ENCODE results near the gene AHCYL2. TPM values are rescaled to one million over a fixed set of nuclear protein-coding genes. Genes with fewer than 3 reads are reported as not detected.

AHCYL2 gene
- total RNA-seq, 2 experiments from 2014 or later, result 7.3 to 7.6 TPM

DNA sequence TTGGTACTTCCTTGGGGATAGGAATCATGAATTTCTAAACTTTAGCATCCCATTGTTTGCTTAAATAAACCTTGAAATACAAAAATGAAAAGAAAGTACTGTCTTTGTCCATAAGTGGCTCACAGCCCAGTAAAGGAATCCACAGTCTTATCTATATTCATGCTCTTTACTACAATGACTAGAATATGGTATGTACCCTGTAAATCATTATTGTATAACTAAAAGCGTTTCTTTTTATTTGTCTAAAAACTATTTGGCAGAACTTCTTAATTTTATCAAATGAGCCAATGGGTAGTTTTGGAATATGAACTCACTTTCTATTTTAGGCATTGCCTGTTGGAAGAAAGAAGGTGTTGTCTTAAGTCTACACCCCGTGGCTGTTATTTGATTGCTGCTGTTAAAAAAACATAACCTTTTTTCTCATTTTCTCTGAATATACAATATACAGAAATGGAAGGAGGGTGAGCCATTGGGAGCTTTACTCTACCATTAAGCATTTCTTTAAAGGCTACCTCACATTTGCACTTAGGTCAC is 197.0 kb downstream of the AHCYL2 start:
- H3K4me1 Mint-ChIP-seq (ENCODE audit: low read depth), result peaks cover 3% of the 10 kb centered on the region
- no peak for ATAC-seq
- H3K36me3 Mint-ChIP-seq (ENCODE audit: low read depth), result no peaks in the 10 kb centered on the region
- H3K9me3 Mint-ChIP-seq (ENCODE audit: insufficient read depth), result no peaks in the 10 kb centered on the region
- H3K27ac Mint-ChIP-seq, result no peak overlapping the region
- CTCF ChIA-PET, result interaction anchor here (1.3 kb wide), 1 partner anchor 79 kb away, joined by 3 read pairs; no protein-coding TSS in a partner anchor
- H3K4me3 Mint-ChIP-seq, result no peak overlapping the region
- POLR2A ChIA-PET, result no interaction called here
- no peak for DNase-seq
- no peaks in the 10 kb centered on the region for H3K27me3 Mint-ChIP-seq (ENCODE audit: low read depth)

DNA sequence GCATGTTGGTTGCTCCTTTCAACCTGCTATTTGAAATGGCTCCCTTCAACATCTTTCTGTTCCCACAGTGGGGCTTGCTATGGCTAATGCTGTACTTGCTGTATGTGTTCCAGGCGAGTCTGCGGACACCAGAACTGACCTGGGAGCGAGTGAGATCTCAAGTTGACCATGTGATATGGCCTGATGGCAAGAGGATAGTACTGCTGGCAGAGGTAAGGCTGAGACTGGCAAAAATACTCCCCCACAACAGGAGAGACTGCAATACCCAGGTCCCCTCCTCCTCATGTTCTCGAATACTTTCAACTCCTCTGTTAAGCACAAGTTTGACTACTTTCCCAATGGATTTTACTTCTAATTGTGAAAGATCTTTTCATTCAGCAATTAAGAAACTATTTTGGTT is 197.9 kb downstream of the AHCYL2 start:
- H3K9me3 Mint-ChIP-seq (ENCODE audit: insufficient read depth), result no peaks in the 10 kb centered on the region
- no peak overlapping the region for H3K27ac Mint-ChIP-seq
- ATAC-seq (no peak), DNase-seq (no peak)
- H3K27me3 Mint-ChIP-seq (ENCODE audit: low read depth), result no peaks in the 10 kb centered on the region
- no peak overlapping the region for H3K4me3 Mint-ChIP-seq
- peaks cover 4% of the 10 kb centered on the region for H3K4me1 Mint-ChIP-seq (ENCODE audit: low read depth)
- H3K36me3 Mint-ChIP-seq (ENCODE audit: low read depth), result peaks cover 3% of the 10 kb centered on the region
- POLR2A ChIA-PET, result interaction anchor here (1.2 kb wide), 1 partner anchor 16 kb away, joined by 5 read pairs; no protein-coding TSS in a partner anchor
- CTCF ChIA-PET, result interaction anchor here (1.0 kb wide), 1 partner anchor 55 kb away, joined by 4 read pairs; no protein-coding TSS in a partner anchor

DNA sequence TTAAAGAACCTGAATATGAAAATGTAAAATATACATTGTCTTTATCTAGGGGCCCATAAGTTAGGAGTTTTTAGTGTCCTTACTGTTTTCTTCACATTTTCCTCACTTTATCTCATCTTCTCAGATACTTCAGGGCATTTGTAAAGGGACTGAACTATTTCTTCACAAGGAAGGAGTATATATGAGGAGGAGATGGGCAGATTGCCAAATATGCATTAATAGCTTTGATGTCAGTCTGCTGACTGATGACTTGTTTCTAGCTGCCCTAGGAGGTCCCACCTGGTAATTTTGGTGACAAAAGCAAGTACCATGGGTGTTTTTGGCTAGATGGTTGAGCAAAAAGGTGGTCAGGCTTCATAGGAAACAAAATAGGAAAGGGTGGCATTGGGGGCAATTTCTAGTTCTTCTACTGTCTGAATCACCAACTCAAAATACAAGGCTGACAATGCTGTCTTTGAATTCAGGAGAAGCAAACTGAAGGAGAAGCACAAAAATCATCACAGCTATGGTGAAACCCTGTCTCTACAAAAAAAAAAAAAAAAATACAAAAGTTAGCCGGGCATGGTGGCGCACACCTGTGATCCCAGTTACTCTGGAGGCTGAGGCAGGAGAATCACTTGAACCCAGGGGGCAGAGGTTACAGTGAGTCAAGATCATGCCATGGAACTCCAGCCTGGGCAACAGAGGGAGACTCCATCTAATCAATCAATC is 199.0 kb downstream of the AHCYL2 start:
- Mint-ChIP-seq H3K4me3 (no peak overlapping the region), H3K36me3 (ENCODE audit: low read depth) (peaks cover 3% of the 10 kb centered on the region), H3K9me3 (ENCODE audit: insufficient read depth) (no peaks in the 10 kb centered on the region), H3K27me3 (ENCODE audit: low read depth) (no peaks in the 10 kb centered on the region), H3K4me1 (ENCODE audit: low read depth) (peaks cover 4% of the 10 kb centered on the region), H3K27ac (no peak overlapping the region)
- ChIA-PET CTCF (interaction anchor here (0.6 to 2.7 kb wide), 4 partner anchors 10 to 56 kb away, joined by 3 to 13 read pairs (median 4); partner anchors contain the start of gene STRIP2), POLR2A (no interaction called here)
- no peak for ATAC-seq
- DNase-seq, result no peak

DNA sequence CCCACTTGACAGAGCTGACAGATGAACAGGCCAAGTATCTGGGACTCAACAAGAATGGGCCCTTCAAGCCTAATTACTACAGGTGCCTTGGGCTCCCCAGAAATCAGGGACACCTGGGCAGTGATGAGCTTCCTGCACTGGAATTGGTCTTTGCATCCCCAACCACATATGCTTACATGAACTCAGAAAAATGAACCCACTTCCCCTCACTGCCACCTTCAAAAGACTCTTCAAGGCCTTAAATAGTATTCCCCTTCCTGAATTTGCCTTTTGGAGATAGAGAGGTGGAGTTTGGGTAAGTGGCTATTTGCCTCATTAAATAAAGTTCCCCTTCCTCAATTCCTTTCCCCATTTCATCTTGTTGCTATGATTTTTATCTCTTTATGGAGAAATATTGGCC is 201.7 kb downstream of the AHCYL2 start:
- CTCF ChIA-PET, result interaction anchor here (2.7 kb wide), 1 partner anchor 7 kb away, joined by 13 read pairs; the partner anchor contains the start of gene STRIP2
- Mint-ChIP-seq H3K27me3 (ENCODE audit: low read depth) (peaks cover 3% of the 10 kb centered on the region), H3K27ac (no peak overlapping the region), H3K36me3 (ENCODE audit: low read depth) (peaks cover 3% of the 10 kb centered on the region), H3K4me3 (no peak overlapping the region), H3K4me1 (ENCODE audit: low read depth) (peaks cover 4% of the 10 kb centered on the region), H3K9me3 (ENCODE audit: insufficient read depth) (no peaks in the 10 kb centered on the region)
- no peak for ATAC-seq
- POLR2A ChIA-PET, result interaction anchor here (0.6 kb wide), 2 partner anchors 48 to 1803 kb away, joined by 3 read pairs; no protein-coding TSS in a partner anchor
- no peak for DNase-seq

DNA sequence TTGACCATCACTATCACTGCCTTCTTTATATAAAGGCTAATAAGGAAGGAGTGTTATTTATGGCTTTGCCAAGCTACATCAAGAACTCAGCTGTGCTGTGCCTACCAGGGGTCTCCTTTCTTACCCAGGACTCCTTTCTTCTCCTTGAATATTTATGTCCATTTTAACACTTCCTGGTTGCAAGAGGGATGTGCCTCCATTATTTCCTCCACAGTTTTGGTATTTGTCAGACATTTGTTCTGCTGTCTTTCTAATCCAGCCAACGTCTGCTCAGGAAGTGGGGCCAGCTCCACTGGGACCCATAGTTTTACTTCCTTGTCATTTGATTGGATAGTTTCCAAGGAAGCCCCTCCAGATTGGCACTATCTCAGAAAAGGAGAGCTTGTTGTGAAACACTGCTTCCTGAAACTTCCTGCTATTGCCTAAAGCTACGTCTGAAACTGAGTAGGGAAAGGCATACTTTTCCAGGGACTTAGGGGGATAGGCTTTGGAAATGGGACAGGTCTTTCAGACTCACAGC is 202.8 kb downstream of the AHCYL2 start:
- ATAC-seq (no peak), DNase-seq (no peak)
- Mint-ChIP-seq H3K27ac (no peak overlapping the region), H3K27me3 (ENCODE audit: low read depth) (peaks cover 9% of the 10 kb centered on the region), H3K4me3 (no peak overlapping the region), H3K36me3 (ENCODE audit: low read depth) (peaks cover 3% of the 10 kb centered on the region), H3K4me1 (ENCODE audit: low read depth) (peaks cover 4% of the 10 kb centered on the region), H3K9me3 (ENCODE audit: insufficient read depth) (no peaks in the 10 kb centered on the region)
- CTCF ChIA-PET, result interaction anchor here (0.7 to 1.4 kb wide), 3 partner anchors 59 to 185 kb away, joined by 3 read pairs; no protein-coding TSS in a partner anchor
- POLR2A ChIA-PET, result no interaction called here

DNA sequence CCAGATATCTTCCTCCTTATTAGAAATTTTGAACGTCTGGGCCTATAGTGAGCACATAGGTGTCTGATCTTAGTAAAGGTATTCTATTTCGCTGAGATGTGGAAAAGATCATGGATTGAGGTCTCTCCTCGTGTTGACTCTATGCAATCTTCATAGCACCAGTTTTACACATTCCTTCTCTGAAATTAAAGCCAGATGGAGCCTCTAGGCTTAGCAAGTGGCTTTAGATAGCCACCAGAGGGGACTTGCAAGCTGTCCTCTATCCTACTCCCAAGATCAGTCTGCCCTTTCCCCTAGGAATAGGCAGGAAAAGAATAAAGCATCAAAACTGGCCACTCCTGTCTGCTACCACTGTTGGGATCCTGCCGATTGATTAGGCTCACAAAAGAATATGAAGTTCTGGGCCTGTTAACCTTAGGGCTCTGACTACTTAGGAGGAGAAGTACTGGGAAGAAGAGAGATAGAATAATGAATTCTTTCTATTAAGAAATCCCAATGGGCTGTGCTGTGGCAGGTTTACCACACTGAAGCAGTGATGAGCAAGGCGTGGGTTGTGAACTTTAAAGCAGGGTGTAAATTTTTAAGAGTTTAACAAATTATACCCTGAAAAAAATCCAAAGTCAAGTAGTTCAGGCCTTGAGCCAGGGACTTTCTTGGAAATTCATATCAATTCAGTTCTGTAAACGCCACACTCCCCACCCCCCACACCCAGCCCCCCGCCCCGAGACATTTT is 207.2 kb downstream of the AHCYL2 start:
- Mint-ChIP-seq H3K27me3 (ENCODE audit: low read depth) (peaks cover 28% of the 10 kb centered on the region), H3K9me3 (ENCODE audit: insufficient read depth) (no peaks in the 10 kb centered on the region)

DNA sequence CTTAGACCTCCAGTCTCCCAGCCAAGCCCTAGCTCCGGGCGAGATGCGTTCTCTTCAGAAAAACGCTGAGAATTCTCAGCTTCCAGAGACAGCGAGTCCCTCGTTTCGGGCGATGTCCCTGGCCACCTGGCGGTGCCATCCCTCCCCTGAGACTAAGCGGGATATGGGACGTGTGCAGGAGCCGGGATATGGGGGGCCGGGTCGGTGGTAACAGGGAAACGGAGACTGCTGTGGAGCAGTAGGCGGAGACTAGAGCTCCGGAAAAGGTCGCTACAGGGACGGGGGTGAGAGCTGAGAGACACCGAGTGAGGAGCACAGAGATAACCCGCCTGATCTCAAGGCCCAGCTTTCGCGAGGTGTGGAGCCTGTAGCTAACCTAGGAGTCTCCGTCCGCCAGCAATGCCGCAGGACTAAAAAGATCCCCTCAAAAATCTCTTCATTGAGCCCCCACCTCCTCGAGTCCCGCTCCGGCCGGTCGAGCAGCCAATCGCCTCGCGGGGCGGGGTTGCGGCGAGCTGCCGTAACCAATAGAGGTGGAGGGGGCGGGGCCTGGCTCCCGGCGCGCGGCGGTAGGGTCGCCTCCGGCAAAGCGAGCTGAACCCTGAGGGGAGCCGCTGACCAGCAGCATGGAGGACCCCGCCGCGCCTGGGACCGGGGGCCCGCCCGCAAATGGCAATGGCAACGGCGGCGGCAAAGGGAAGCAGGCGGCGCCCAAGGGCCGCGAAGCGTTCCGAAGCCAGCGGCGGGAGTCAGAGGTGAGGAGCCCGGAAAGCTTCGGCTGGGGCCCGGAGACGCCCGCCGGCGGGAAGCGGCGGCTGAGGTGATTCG is 209.2 kb downstream of the AHCYL2 start, which contains the start of gene STRIP2:
Gene STRIP2 (plus strand): TSS at position 586 of the 828 bp plus-strand sequence. CDS start 41 bp downstream, at position 627.
- CTCF ChIA-PET, result interaction anchor here (0.9 to 4.7 kb wide), 23 partner anchors 8 to 577 kb away, joined by 3 to 48 read pairs (median 4); no protein-coding TSS in a partner anchor
- POLR2A ChIA-PET, result interaction anchor here (0.9 kb wide), 2 partner anchors 66 to 171 kb away, joined by 3 read pairs; no protein-coding TSS in a partner anchor
- DNase-seq (peak; percentile 93), ATAC-seq (peak; percentile 97)
- peak within 1 kb of the TSS; percentile 88 for H3K4me3 Mint-ChIP-seq
- peaks cover 23% of the 10 kb centered on the region for H3K4me1 Mint-ChIP-seq (ENCODE audit: low read depth)
- peaks cover 28% of the 10 kb centered on the region for H3K27me3 Mint-ChIP-seq (ENCODE audit: low read depth)
- H3K9me3 Mint-ChIP-seq (ENCODE audit: insufficient read depth), result no peaks in the 10 kb centered on the region
- H3K27ac Mint-ChIP-seq, result peak within 1 kb of the TSS; percentile 75
- H3K36me3 Mint-ChIP-seq (ENCODE audit: low read depth), result peaks cover 3% of the 10 kb centered on the region

More for the DNA sequence above, 207.2 kb downstream of the AHCYL2 start:
- no peak for ATAC-seq
- ChIA-PET CTCF (interaction anchor here (1.0 to 4.7 kb wide), 3 partner anchors 56 to 340 kb away, joined by 3 to 48 read pairs (median 37); no protein-coding TSS in a partner anchor), POLR2A (no interaction called here)
- no peak overlapping the region for H3K4me3 Mint-ChIP-seq
- H3K27ac Mint-ChIP-seq, result no peak overlapping the region
- peaks cover 20% of the 10 kb centered on the region for H3K4me1 Mint-ChIP-seq (ENCODE audit: low read depth)
- peaks cover 6% of the 10 kb centered on the region for H3K36me3 Mint-ChIP-seq (ENCODE audit: low read depth)
- no peak for DNase-seq

DNA sequence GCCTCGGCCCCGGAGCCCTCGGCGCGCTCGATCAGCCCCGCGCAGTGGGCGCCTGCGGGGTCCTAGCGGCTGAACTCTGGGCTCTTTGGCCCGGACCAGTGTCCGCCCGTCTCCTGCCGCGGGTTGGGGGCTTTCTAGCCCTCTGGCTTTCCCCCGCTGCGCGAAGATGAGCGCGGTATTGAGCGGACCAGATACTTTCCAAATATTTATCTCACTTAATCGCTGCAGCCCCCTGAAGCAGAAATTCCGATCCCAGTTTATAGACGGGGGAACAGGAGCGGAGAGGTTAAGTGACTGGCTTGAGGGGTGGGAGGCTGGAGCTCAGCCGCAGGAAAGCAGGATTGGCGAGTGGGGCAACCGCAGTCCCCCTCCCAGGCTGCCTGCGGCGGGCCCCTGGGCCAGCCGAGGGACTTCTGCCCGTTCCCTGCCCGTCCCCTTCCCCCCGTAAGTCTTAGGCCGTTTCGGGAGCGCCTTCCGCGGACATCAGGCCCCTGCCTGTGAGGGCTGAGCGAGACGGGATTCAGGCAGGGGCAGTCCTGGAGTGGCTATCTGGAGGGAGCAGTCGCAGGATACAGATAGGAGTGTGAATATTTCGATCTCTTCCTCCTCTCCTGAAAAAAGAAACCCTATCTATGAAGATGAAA is 210.0 kb downstream of the AHCYL2 start:
- Mint-ChIP-seq H3K4me1 (ENCODE audit: low read depth) (peaks cover 24% of the 10 kb centered on the region), H3K4me3 (peak overlapping the region; percentile 88), H3K36me3 (ENCODE audit: low read depth) (peaks cover 3% of the 10 kb centered on the region), H3K9me3 (ENCODE audit: insufficient read depth) (no peaks in the 10 kb centered on the region), H3K27me3 (ENCODE audit: low read depth) (peaks cover 28% of the 10 kb centered on the region), H3K27ac (peak overlapping the region; percentile 4)
- ChIA-PET CTCF (interaction anchor here (0.9 to 4.7 kb wide), 17 partner anchors 9 to 576 kb away, joined by 3 to 48 read pairs (median 4); no protein-coding TSS in a partner anchor), POLR2A (interaction anchor here (0.9 kb wide), 2 partner anchors 66 to 172 kb away, joined by 3 read pairs; no protein-coding TSS in a partner anchor)
- DNase-seq (no peak), ATAC-seq (no peak)

DNA sequence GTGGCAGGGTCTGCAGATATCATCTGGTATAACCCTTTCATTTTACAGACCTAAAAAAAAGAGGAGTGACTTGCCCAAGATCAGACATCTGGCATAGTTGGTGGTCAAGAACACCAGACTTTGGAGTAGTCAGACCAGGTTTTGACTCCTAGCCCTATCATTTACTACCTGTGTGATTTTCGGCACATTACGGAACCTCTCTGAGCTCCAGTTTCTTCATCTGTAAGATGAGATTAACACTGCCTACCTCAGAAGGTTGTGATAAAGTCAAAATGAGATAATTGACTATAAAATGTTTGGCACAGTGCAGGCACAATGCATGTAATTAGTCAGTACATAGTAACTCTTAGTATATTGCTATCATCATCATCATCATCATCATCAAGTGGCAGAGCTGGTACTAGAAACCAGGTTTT is 210.6 kb downstream of the AHCYL2 start:
- no peak for ATAC-seq
- peak overlapping the region; percentile 4 for H3K27ac Mint-ChIP-seq

DNA sequence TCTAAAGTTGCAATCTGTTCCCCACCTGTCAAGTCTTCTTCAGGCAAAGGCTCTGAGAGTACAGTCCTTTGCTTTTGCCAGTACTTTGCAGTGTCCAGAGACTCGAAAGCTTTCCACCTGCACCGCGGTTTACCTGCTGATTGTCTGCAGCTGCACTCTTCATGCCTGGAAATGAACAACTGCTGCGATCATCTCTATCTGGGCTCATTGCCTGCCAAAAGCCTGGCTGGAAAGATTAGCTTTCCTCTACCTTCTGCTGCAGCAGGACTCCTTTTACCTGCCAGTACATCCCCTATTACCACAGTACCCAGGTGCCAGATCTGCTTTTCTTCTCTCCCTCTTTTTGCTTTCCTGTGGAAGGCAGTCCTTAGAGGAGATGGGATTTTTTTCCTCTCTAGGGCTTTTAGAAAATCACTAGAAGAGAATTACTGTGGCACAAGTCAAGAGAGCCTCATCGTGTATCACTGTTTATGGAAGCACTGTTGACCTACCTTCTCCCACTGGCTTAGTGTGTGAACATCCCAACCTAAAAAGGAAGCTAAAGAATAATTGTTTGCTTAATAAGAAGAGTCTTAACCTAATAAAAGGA is 211.6 kb downstream of the AHCYL2 start:
- ChIA-PET POLR2A (no interaction called here), CTCF (interaction anchor here (1.3 to 4.7 kb wide), 2 partner anchors 35 to 60 kb away, joined by 3 to 37 read pairs; no protein-coding TSS in a partner anchor)
- Mint-ChIP-seq H3K27me3 (ENCODE audit: low read depth) (peaks cover 26% of the 10 kb centered on the region), H3K4me1 (ENCODE audit: low read depth) (peaks cover 24% of the 10 kb centered on the region), H3K4me3 (no peak overlapping the region), H3K27ac (no peak overlapping the region), H3K9me3 (ENCODE audit: insufficient read depth) (no peaks in the 10 kb centered on the region), H3K36me3 (ENCODE audit: low read depth) (peaks cover 11% of the 10 kb centered on the region)
- ATAC-seq (no peak), DNase-seq (no peak)

More for the DNA sequence above, 210.6 kb downstream of the AHCYL2 start:
- ChIA-PET POLR2A (interaction anchor here (0.9 kb wide), 1 partner anchor 67 kb away, joined by 6 read pairs; no protein-coding TSS in a partner anchor), CTCF (interaction anchor here (0.8 to 4.7 kb wide), 5 partner anchors 10 to 67 kb away, joined by 3 to 48 read pairs (median 8); no protein-coding TSS in a partner anchor)
- no peaks in the 10 kb centered on the region for H3K9me3 Mint-ChIP-seq (ENCODE audit: insufficient read depth)
- H3K4me1 Mint-ChIP-seq (ENCODE audit: low read depth), result peaks cover 24% of the 10 kb centered on the region
- H3K4me3 Mint-ChIP-seq, result peak overlapping the region; percentile 88
- DNase-seq, result no peak
- H3K27me3 Mint-ChIP-seq (ENCODE audit: low read depth), result peaks cover 28% of the 10 kb centered on the region
- peaks cover 8% of the 10 kb centered on the region for H3K36me3 Mint-ChIP-seq (ENCODE audit: low read depth)

All from activated CD8-positive, alpha-beta T cell treated with anti-CD3 and anti-CD28 coated beads, Interleukin-2, amount 10 ng/mL, durations not matched to agents 7 days and 5 days (primary cell).